NCI-H345 treated with DMSO at 0.1 percent for 48 hours (cell line): ENCODE measurements around the gene EHMT2.
A peak's percentile ranks its signal among the peaks of the same experiment; 100 is the strongest.
"Not testable (repeated sequence)": the region's sequence is repeated elsewhere in the genome, so short reads cannot be mapped to it uniquely, and the experiment has no call there.

ENCODE experiments used
- DNase-seq: peaks from one replicate; lab custom pipeline; 2025; ENCODE audit not compliant: unreplicated experiment; lab: John Stamatoyannopoulos, UW

EHMT2 gene

DNA sequence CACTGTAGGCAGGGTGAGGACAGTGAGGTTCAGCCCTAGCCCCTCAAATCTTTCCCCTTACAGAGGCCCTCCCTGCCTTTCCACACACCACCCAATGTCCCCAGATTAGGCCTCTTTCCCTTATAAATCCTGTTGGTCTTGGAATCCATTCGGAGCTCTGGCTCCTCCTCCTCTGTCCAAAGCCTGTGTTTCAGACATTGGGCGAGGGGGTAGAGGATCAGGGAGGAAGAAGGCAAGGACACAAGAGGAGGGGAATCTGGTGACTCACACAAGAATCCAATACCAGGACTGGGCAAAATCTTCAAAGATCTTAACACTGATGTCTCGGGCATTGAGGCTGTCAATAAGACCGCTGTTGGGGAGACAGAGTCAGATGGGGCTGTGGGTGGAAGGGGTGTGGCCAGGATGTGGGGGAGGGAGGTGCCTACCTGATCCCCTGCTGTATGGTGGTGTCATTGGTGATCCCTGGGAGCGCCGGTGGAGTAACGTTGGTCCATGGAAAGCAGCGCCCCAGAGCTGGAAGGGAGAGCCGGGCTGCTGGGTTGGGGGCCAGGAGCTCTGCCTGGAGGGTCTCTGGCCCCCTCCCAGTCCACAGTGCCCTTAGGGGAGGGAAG is 26.3 kb downstream of the EHMT2 start:
- DNase-seq: no peak

DNA sequence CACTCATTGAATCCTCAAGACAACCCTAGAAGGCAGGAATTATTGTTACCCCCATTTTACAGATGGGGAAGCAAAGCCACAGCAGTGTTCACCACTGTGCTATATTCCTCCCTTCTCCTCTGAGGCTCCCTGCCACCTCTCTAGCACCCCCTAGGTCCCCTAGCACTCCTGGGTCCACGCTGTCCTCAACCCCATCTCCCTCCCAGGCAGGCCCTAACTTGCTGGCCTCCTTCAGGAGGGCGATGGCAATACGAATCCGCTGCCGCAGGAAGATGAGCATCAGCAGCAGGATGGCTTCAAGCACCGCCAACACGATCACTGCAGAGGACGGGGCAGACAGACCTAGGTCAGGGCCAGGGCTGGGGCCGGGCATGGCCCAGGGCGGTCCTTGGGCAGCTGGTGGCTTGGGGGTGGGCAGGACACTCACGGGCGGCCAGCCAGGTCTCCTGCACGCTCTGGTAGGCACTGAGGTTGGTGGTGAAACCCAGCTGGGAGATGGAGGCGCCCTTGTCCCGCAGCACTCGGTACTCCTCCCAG is 27.0 kb downstream of the EHMT2 start:
- no peak for DNase-seq

DNA sequence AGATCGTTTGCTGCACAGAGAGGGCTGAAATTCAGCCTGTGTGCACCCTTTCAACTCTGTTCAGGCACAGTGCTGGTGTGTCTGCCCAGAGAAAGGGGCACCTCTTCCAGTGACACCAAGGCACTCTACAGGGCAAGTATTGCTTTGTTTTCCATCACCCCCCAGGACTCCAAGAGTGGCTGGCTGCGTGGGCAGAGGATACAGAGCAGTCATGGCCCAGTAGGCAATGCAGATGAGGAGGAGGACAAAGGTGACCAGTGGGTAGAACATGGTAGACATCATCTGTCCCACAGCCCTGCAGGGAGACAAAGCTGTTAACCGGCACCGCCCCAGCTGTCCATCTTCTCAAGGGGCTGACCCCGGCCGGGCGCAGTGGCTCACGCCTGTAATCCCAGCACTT is 28.2 kb downstream of the EHMT2 start:
- DNase-seq: no peak

DNA sequence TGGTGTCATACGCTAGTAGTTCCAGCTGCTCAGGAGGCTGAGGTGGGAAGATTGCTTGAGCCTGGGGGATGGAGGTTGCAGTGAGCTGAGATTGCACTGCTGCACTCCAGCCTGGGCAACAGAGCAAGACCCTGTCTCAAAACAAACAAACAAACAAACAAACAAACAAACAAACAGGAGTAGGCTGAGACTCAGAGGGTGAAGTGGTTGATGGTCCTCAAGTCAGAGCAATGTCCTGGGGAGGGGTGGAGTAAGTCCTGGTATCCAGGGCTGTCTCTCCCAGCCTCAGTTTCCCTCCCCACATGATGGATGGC is 28.9 kb downstream of the EHMT2 start:
- not testable (repeated sequence) for DNase-seq

DNA sequence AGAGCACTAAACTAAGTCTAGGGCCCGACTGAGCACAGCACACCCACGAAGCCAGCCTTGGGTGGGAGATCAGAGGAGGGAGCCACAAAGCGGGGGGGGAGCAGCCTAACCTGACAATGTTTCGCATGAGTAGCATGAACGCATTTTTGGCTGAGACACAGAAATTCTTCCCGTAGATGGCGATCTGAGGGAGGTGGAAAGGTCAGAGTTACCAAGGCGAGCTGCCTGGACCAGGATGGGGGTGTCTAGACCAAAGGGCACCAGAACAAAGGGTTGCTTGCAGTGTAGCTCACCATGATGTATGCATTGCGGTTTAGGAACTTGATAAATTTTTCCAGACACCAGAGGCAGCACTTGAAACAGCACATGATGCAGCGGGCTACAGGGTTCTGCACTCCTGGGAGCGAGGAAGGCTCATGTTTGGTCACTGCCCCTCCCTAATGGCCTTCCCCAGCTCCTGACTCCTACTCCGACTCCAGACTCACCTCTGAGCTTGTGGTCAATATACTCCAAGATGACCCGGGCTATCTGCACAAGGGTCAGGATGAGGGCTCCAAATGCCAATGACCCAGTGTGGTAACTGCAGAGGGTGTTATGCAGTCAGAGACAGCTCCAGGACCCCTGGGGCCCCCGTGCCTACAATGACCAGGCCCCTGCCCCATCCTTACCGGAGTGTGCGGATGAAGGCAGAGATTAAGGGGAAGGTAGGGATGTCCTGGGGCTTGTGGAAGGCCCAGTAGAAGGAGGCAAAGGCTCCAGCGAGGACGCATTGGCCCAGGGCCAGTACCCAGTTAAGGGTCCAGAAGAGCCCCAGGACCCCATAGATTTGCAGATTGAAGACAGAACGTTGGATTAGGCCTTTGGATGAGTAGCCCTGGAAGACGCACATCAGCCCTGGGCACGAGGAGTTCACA is 32.0 kb downstream of the EHMT2 start:
- DNase-seq: no peak

DNA sequence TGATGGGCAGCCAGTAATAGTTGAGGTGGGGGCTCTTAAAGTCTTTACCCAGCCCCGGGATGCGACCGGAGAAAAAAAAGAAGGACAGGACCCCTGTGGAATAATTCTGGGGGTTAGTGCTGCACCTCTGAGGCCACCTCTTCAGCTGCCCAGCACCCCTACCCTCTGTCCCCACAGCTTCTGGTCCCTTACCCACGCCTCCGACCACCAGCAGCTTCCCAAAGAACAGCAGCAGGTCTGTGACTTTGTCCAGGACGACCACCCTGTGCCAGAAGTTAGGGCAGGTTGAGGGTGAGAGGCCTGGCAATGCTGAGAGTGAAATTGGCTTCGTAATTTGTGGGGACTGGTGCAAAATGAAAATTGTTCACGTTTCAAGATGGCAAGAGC is 32.7 kb downstream of the EHMT2 start:
- no peak for DNase-seq

DNA sequence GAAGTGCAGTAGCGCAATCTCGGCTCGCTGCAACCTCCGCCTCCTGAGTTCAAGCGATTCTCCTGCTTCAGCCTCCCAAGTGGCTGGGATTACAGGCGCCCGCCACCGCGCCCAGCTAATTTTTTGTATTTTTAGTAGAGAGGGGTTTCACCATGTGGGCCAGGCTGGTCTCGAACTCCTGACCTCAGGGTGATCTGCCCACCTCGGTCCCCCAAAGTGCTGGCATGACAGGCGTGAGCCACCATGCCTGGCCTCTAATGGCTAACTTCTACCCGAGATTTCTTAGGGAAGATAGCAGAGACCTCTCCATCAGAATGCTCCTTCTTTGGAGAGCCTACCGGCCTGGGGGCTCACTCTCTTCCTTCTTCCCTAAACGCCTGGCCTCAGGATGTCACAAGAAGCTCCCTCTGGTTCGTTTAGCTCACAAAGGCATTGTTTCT is 33.4 kb downstream of the EHMT2 start:
- not testable (repeated sequence) for DNase-seq

DNA sequence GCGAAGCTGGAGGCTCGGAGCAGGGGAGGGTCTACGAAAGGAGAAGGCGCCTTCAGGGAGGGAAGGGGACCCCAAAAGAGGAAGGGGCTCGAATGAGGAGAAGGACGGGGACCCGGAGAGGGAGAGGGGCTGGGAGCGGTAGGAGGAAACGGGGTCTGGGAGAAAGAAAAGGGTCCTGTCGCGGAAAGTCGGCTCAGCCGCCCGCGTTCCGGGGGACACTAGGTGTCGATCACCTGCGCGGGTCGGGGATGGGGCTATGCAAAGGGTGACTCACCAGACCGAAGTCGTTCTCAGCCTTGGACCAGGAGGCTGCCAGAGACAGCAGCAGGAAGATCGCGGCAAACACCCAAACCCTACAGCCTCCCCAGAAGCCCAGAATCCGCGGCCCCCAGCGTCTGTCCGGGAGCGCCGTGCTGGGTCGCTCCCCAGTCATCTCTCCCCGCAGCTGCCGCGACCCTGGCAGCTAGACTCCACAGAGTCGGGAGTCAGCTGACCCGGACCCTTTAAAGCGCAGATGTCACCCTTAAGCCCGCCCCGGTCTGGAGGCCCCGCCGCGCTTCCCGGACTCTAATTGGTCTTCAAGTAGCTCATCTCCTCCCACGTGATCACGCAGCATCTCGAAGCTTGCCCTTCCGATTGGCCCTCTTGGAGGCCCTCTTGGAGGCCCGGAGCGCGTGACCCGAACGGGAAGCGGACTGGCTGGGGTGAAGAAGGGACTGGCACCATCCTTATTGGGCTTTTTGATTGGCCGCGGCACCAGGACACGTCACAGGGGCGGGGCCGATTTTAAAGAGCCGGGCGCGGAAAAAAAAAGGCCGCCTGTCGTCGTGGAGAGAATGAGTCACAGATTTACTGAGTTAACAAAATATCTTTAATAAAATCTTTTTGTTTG is 34.9 kb downstream of the EHMT2 start, which contains the start of gene NEU1:
NEU1 (minus strand) TSS at position 478 of the 892 bp plus-strand sequence; CDS start at position 433, 45 bp downstream.
- DNase-seq: peak; percentile 99

DNA sequence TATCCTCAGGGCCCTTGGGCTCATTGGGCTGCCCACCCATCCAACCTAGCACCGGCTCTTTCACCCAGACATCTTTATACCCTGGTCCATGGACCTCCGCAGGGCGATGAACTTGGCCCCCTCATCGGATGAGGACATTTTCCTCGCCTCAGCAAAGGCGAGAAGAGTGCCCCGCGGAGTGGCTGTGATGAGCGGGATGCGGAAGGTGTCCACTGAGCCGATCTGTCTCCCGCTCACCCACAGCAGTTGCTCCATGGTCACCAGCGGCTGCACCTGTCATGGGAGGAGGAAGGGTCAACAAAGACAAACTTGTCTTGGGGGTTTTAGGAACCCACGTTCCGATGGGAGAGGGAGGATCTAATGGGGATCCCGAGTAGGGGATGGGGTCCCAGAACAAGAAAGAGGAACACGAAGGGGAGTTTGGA is 35.6 kb downstream of the EHMT2 start:
- DNase-seq: no peak

DNA sequence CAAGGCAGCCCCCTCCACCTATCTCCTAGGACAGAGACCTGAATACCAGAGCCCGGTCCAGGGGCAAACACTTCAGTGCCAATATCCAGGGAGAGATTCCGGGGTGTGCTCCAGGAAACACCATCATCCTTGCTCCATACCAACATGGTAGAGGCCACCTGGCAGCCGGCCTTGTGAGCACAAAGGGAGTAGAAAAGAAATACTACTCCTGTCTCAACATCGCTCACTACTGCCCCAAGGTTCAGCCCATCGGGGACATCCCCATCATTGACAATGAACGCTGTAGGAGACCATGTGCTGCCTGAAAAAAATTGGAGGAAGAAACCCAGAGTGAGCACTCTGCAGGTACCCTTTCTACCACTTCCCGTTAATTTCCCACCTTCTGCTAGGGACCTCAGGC is 36.3 kb downstream of the EHMT2 start:
- DNase-seq: no peak

DNA sequence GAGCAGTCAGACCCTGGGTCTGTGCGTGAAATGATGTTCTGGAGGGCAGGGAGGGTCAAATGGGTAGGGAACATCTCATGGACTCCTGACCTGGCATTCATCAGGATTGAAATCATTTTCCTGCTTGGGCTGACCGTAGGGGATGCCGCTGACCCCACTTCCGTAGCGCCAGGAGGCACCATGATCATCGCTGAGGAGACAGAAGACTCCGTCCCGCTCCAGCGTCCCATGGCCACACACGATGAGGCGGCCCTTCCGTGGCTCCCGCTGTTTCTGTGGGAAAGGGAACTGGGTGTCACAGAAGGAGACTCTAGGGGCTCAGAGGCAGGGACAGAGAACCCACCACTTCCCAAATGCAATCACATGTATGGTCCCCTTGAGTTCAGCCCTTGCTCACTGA is 37.1 kb downstream of the EHMT2 start:
- DNase-seq: no peak

DNA sequence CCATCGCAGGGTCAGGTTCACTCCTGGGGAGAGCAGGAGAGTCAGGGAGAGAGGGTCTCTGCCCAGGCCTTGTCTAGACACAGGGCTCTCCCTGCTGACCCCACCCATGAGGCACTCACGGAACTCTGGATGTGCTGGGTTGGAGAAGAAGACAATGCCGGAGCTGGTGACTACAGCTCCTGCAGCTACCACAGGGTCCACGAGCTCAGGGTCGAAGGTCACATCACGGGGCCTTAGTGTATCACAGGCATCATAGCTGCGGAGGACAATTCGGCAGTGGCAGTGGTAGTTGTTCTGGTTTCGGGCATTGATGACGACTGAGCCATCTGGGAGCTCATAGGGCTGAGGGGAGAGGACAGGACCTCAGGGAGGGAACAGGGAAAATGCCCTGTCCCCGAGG is 37.6 kb downstream of the EHMT2 start:
- DNase-seq: no peak

DNA sequence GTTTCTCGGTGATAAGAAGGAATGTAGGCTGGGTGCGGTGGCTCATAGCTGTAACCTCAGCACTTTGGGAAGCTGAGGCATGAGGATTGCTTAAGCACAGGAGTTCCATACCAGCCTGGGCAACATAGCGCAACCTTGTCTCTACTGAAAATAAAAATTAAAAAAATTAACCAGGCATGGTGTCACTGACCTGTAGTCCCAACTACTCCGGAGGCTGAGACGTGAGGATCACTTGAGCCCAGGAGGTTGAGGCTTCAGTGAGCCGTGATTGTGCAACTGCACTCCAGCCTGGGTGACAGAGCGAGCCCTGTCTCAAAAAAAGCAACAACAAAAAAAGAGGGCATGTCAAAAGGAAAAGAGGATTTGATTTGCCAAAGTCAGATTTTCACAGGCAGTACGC is 38.8 kb downstream of the EHMT2 start:
- DNase-seq: no peak

DNA sequence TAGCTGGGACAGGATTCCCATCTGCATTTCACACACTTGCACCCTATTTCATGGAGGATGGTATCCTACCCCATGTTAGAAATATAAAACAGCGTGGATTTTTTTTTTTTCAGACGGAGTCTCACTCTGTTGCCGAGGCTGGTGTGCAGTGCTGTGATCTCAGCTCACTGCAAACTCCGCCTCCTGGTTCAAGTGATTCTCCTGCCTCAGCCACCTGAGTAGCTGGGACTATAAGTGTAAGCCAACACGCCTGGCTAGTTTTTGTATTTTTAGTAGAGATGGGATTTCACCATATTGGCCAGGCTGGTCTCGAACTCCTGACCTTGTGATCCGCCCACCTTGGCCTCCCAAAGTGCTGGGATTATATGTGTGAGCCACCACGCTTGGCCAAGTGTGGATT is 39.7 kb downstream of the EHMT2 start:
- DNase-seq: not testable (repeated sequence)

DNA sequence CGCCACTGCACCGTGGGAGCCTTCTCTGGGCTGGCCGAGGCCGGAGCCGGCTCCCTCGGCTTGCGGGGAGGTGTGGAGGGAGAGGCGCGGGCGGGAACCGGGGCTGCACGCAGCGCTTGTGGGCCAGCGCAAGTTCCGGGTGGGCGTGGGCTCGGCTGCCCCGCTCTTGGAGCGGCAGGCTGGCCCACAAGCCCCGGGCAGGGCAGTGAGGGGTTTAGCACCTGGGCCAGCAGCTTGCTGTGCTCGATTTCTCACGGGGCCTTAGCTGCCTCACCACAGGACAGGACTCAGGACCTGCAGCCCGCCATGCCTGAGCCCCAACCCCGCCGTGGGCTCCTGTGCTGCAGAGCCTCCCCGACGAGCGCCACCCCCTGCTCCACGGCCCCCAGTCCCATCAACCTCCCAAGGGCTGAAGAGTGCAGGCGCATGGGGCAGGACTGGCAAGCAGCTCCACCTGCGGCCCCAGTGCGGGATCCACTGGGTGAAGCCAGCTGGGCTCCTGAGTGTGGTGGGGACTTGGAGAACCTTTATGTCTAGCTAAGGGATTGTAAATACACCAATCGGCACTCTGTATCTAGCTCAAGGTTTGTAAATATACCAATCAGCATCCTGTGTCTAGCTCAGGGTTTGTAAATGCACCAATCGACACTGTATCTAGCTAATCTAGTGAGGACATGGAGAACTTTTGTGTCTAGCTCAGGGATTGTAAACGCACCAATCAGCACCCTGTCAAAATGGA is 45.3 kb downstream of the EHMT2 start:
- not testable (repeated sequence) for DNase-seq

DNA sequence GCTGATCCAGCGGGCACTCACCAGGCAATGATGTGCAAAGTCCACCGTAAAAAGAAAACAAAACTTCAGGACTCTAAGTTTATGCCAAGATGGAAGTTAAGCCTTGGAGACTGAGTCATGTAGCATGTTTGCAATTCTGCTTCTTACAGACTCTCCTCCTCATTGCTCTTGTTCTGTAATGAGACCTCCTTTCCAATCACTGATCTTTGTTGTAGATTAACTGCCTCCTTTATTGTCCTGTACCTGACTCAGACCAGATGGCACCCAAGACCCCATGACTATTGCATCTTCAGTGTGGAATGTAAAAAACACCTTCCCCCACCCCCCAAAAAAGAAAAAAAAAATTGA is 46.0 kb downstream of the EHMT2 start:
- no peak for DNase-seq

DNA sequence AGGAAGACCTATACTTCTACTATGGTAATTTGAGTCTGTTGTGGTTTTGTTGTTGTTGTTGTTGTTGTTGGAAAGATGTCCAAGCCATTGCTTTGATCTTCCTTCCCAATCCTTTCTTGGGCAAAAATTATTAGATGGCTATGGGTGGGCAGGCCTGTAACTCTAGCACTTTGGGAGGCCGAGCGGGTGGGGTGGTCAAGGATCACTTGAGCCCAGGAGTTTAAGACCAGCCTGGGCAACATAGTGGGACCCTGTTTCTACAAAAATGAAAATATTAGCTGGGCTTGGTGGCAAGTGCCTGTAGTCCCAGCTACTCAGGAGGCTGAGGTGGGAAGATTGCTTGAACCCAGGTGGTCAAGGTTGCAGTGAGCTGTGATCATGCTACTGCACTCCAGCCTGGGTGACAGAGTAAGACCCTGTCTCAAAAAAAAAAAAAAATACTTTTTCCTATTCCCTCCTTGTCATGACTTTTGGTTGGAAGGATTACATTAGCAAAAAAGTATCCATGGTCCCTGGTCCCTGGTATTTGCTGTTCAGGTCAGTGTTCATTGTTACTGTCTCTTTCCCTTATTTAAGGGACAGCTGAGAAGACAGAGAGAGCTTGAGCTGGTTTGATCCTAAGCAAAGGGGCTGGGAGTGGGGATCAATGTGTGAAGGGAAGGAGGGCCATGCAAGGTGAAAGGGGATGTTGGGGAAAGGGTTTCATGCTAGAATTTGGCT is 46.6 kb downstream of the EHMT2 start:
- no peak for DNase-seq

DNA sequence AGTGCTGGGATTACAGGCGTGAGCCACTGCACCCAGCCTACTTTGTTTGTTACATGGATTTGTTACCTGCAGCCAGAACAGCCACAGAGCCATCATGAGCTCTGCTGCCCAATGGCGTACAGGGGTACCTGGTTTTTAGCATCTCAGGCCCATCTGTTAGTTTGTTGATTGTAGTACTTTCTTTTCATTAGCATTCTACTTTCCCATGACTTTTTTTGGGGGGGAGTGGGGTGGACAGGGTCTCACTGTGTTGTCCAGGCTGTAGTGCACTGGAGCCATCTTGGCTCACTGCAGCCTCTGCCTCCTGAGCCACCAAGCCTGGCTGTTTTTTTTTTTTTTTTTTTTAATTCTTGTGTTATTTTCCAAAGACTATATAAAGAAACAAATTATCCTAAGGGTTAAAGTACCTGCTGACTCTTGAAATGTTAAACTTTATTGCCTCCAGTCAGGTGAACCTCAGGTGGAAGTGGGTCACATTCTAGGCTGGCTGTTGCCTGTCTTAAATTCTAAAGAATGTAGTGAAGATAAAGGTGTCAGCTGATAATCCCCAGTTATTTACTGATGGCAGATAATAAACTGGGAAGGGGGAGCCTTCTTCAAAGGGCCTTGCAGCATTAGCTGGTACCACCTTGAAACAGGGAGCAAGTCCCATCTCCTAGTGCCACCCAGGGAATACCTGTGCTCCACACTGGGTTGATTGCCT is 50.1 kb downstream of the EHMT2 start:
- no peak for DNase-seq

DNA sequence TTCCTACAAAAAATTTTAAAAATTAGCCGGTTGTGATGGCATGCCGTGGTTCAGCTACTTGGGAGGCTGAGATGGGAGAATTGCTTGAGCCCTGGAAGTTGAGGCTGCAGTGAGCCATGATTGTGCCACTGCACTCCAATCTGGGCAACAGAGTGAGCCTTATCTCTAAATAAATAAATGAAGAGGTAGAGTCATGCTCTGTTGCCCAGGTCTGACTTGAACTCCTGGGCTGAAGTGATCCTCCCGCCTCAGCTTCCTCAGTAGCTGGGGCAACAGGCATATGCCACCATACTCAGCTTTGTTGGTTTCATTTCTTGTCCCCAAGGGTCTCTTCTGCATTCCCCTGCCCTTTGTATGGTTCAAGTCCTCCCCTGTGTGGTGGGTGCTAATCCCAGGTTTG is 53.0 kb downstream of the EHMT2 start:
- no peak for DNase-seq
